ENCODE data around the gene SLC39A3.

- TF ChIP-seq CTCF (IDR thresholded peaks at IDR 0.05 in 2 of 3, conservative IDR thresholded peaks at IDR 0.05 in 1 of 3; ENCODE audit: borderline replicate concordance in 1 of 3, insufficient read depth in 1 of 3, low read depth in 2 of 3, low read length in 2 of 3) (no peak), YY1 (IDR thresholded peaks at IDR 0.05; ENCODE audit: extremely low read depth, insufficient replicate concordance, low read depth, low read length) (no peak), SIN3A (IDR thresholded peaks at IDR 0.05; ENCODE audit: low read depth) (no peak), POLR2A (IDR thresholded peaks at IDR 0.05; ENCODE audit: borderline replicate concordance, extremely low read depth, insufficient read depth, insufficient read length) (no peak), POLR2AphosphoS5 (IDR thresholded peaks at IDR 0.05; ENCODE audit: low read depth, low read length) (no peak), EZH2 (IDR thresholded peaks at IDR 0.05) (no peak), ZNF274 (IDR thresholded peaks at IDR 0.05; ENCODE audit: low read depth, low read length) (no peak)
Measured at GRCh38 chr19:2787115-2787514, 47.3 kb upstream of the SLC39A3 start.

All from HCT116 (cell line).